Measurements from ENCODE around the gene BAIAP2L1. TPM values are rescaled to one million over a fixed set of nuclear protein-coding genes. Genes with fewer than 3 reads are reported as not detected.
A peak's percentile ranks its signal among the peaks of the same experiment; 100 is the strongest.
"Not testable (repeated sequence)": the region's sequence is repeated elsewhere in the genome, so short reads cannot be mapped to it uniquely, and the experiment has no call there.

The BAIAP2L1 gene
- total RNA-seq, 1 experiment from 2014 or later: 2.9 TPM

- peak; percentile 37 for DNase-seq (ENCODE audit: low read depth)
These were observed 1.4 kb downstream of the BAIAP2L1 start for GRCh38 chr7:98399462-98399861.

DNA sequence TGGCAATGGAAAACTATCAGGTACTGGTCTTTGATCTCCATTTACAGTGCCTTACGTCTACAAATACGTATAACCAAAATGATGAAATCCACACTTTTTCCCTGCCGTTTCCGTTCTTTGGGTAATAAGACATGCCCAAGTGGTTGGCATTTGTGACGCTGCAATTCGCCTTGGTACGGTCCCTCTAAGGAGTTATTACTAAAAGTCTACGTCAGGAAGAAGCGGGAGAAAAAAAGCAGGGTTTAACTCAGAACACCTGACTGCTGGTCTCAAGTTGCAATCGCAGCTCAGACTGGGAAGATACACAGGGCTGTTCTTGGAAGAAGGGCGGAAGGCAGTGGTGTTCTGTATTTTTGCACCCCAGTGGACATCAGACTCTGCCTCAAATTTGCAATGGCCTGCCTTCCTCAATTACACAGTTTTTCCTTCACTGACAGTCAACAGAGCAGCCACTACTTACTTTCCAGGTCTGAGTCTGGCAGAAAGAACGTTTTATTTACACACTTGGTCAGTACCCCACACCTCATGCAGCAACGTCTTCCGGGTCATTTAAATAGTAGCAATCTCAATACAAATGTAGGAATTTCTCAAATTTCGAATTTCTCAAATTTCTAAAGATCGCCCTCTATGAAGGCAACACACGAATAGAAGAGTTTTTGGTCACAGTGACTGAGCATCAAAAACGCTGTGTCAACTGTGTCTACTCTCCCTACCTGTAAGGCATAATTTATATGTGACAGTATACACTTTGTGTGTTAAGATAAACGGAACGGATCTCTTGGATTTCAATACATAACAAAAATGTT, 2.1 kb downstream of the BAIAP2L1 start:
- no peak for DNase-seq (ENCODE audit: low read depth)

- no peak for DNase-seq (ENCODE audit: low read depth)
These were observed 4.1 kb downstream of the BAIAP2L1 start for GRCh38 chr7:98396768-98397167.

- DNase-seq (ENCODE audit: low read depth): no peak
These were observed 4.9 kb downstream of the BAIAP2L1 start for GRCh38 chr7:98395951-98396350.

DNA sequence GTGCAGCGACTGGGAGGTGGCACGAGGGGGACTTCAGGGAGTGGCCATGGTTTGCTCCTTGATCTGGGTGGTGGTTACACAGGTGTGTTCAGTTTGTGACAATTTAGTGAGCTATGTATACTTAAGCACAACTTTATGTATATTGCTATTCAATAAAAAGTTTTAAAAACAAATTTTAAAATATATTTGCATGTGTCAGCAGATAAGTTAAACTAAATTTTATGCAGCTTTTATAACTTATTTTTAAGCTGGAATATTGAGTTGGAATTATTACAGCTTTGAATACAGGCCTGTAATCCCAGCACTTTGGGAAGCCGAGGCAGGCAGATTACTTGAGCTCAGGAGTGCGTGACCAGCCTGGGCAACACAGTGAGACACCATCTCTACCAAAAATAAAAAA, 5.4 kb downstream of the BAIAP2L1 start:
- no peak for DNase-seq (ENCODE audit: low read depth)

GRCh38 chr7:98394377-98394836, 6.5 kb downstream of the BAIAP2L1 start:
- peak; percentile 99 for DNase-seq (ENCODE audit: low read depth)

DNA sequence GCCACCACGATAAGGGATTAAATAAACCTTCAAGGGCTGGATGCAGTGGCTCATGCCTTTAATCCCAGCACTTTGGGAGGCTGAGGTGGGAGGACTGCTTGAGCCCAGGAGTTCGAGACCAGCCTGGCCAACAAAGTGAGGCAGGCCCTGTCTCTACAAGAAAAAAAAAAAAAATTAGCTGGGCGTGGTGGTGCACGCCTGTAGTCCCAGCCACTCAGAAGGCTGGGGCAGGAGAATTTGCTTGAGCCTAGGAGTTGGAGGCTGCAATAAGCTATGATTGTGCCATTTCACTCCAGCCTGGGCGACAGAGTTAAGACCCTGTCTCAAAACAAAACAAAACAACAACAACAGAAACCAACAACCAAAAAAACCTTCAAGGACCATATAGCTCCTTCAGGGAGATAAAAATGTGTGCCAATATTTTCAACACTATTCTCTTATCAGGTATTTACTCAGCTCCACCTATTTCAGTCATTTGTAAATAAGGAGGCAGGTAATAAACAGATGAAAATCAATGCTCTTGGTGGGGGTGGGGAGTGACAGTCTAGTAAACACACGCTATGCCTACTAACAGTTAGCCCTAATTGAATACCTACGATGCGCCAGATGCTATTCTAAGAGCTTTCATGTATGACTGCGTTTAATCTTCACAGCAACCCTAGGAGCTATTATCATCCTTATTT, 13.2 kb downstream of the BAIAP2L1 start:
- DNase-seq (ENCODE audit: low read depth): no peak

- peak; percentile 95 for DNase-seq (ENCODE audit: low read depth)
These were observed 13.8 kb downstream of the BAIAP2L1 start for GRCh38 chr7:98387131-98387530.

DNA sequence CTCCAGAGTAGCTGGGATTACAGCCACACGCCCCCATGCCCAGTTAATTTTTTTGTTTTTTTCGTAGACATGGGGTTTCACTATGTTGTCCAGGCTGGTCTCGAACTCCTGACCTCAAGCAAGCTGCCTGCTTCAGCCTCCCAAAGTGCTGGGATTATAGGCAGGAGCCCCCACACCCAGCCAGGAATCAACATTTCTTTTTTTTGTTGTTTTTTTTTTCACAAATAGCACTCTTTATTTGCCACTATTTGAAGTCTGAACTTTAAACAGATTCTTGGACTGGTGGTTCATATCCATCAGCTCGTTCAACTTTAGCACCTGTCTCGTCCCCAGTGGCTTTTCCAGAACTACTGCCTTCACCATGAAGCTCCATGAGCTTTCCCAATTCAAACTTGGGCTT, 15.4 kb downstream of the BAIAP2L1 start:
- not testable (repeated sequence) for DNase-seq (ENCODE audit: low read depth)

GRCh38 chr7:98378210-98378819, 22.6 kb downstream of the BAIAP2L1 start:
- DNase-seq (ENCODE audit: low read depth): no peak

- no peak for DNase-seq (ENCODE audit: low read depth)
These were observed 24.2 kb downstream of the BAIAP2L1 start for GRCh38 chr7:98376711-98377110.

GRCh38 chr7:98375664-98376063, 25.2 kb downstream of the BAIAP2L1 start:
- no peak for DNase-seq (ENCODE audit: low read depth)

- DNase-seq (ENCODE audit: low read depth): no peak
These were observed 26.6 kb downstream of the BAIAP2L1 start for GRCh38 chr7:98374285-98374680.

DNA sequence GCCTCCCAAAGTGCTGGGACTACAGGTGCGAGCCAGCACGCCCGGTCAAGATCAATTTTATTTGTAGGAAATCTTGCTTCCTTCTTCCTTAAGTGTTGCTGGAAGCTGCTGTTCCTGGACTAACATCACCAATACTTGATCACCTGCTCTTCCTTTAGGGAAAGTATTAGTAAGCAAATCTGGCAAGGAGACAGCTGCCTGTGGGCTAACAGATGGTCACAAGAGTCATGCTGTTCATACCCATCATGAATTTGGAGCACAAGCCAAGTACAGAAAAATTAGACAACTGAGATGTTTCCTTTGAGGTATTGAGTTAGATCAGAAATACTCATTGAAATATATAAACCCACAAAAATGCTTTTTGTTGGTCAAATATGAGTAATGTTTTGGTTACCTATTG, 27.9 kb downstream of the BAIAP2L1 start:
- DNase-seq (ENCODE audit: low read depth): peak; percentile 99

- DNase-seq (ENCODE audit: low read depth): no peak
These were observed 31.2 kb downstream of the BAIAP2L1 start for GRCh38 chr7:98369726-98370125.

DNA sequence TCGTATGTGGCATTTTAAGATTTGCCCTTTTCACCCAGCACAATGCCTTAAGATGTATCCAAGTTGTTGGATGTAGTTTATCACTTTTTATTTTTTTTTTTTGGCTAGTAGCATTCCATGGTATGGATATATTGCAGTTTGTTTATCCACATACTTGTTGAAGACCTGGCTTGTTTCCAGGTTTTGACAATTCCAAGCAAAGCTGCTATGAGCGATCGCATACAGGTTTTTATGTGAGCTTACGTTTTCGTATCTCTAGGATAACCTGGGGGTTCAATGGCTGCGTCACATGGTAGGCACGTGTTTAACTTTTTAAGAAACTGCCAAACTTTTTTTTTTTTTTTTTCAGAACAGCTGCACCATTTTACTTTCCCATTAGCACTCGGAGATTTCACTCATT, 32.2 kb downstream of the BAIAP2L1 start:
- no peak for DNase-seq (ENCODE audit: low read depth)

DNA sequence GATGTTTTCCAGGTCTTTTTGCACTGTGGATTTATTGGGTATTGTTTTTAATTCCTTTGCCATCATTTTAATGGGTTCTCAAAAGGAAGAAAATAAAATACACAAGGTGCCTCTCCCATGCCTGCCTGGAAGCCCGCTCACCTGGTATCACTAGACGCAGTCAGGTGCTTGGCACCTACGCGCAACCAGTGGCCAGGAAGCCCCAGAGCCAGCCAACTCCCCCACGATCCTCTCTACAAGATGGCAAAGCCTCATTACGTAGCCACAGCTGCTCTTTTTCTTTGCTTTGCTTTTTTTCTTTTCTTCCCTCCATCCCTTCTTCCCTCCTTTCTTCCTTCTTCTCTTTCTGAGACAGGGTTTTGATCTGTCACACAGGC, 34.3 kb downstream of the BAIAP2L1 start:
- no peak for DNase-seq (ENCODE audit: low read depth)

GRCh38 chr7:98365863-98366561, 34.9 kb downstream of the BAIAP2L1 start:
- DNase-seq (ENCODE audit: low read depth): no peak

DNA sequence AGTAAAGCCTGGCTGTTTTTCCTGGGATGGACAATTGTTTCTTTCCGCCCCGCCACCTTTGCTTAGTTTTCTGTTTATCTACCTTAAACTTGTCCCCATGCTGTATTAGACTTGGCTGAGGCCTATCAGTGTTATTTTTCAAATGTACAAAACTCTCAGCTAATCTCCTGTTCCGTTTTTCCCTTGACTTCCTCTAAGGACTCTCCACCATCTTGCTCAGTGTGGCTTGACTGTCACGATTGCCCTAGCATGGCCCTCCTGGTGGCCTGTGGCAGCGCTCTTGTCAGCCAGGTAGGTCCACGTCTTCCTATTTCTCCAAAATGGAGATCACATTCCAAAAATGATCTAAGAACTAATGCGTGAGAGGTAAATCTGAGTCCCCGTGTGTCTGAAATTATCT, 36.7 kb downstream of the BAIAP2L1 start:
- DNase-seq (ENCODE audit: low read depth): no peak

GRCh38 chr7:98362517-98362916, 38.4 kb downstream of the BAIAP2L1 start:
- no peak for DNase-seq (ENCODE audit: low read depth)

- DNase-seq (ENCODE audit: low read depth): no peak
These were observed 40.4 kb downstream of the BAIAP2L1 start for GRCh38 chr7:98360221-98361130.
